Vagina (tissue), 2 donors: ENCODE measurements around the gene ATP1A4. TPM values are rescaled to one million over a fixed set of nuclear protein-coding genes. Genes with fewer than 3 reads are reported as not detected.

Experiments used
- DNase-seq, 2 donors: peaks; one replicate each; pipeline ENCODE4 v3.0.0-alpha.2; 2017; ENCODE audit errors: extremely low spot score in 2 of 2
- H3K27ac ChIP-seq: fragments of 200-600 bp; sonication (generic); one replicate; pipeline ENCODE4 v1.5.1; 2019
- H3K27me3 ChIP-seq: fragments of 200-600 bp; sonication (generic); one replicate; pipeline ENCODE4 v1.5.1; 2019
- H3K36me3 ChIP-seq, 2 donors: fragments of 200-600 bp; sonication (generic); one replicate each; pipeline ENCODE4 v1.5.1; 2017 to 2019
- H3K4me1 ChIP-seq: fragments of 200-600 bp; sonication (generic); one replicate; pipeline ENCODE4 v1.5.1; 2019
- H3K4me3 ChIP-seq, 2 donors: fragments of 200-600 bp; sonication (generic); 1 replicate in 1 of 2; 2 replicates in 1 of 2; pipeline ENCODE4 v1.5.1; 2016 to 2019
- H3K9me3 ChIP-seq: fragments of 200-600 bp; sonication (generic); one replicate; pipeline ENCODE4 v1.5.1; 2019
- POLR2A ChIP-seq, 2 donors: fragments of 450-650 bp; IDR thresholded peaks; one replicate each; pipeline ENCODE4 v1.6.1; 2017; ENCODE audit warnings: antibody characterized with exemption in 2 of 2, mild to moderate bottlenecking in 2 of 2, moderate library complexity in 2 of 2
- POLR2AphosphoS5 ChIP-seq, 2 donors: sonication (generic); formaldehyde crosslinking; IDR thresholded peaks; one replicate each; pipeline ENCODE4 v1.9.0; 2017; ENCODE audit warnings: antibody characterized with exemption in 2 of 2, mild to moderate bottlenecking in 2 of 2, low read depth in 1 of 2; ENCODE audit not compliant: insufficient read depth in 1 of 2
- intact Hi-C: fragments of 100-400 bp; cut with DNase I; formaldehyde crosslinking; loops from one replicate; pipeline ENCODE4 v1.15.1; 2023
- total RNA-seq: library from RNA; depleted of rRNA; stranded (reverse); fragments of >200 nt; gene quantifications from one replicate; pipeline ENCODE4 v1.2.3, GENCODE V29; 2016
- TF ChIP-seq, protein P1 (sequence below), 3 experiments: fragments of 450-650 bp in 2 of 3; fragments of 200-600 bp in 1 of 3; sonication (generic) in 1 of 3; IDR thresholded peaks; one replicate each; pipeline ENCODE4 v1.5.1; 2017 to 2019; ENCODE audit warnings: antibody characterized with exemption in 3 of 3, mild to moderate bottlenecking in 2 of 3, moderate library complexity in 2 of 3

The ATP1A4 gene
- total RNA-seq, 1 donor from 2014 or later: not detected

DNA sequence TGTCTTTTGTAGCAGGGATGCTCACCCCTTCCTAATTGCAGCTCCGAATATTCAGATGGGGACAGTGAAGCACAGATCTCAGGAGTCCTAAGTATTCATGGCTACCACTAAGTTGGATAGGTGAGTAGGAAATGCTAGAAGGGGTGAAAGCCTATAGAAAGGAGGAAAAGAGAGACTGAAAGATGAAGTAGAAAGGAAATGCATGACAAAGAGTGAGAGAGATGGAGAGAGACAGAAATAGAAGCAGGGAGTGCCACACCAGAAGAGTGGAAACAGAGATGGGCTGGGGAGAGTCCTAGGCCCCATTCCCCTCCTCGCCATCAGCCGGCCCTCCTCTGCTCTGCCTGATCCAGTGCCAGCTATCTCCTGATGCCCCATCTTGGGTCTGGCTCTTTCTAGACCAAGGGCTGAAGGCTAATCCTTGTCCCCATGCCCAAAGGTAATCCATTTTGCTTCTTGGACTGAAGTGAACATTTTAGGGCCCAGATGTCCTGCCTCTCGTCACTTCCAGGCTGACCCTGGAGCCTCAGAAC, 55.8 kb downstream of the ATP1A4 start:
- intact Hi-C loops: loop anchor here (5.0 to 10.0 kb wide), 2 partner anchors 48 to 100 kb away; no protein-coding TSS in a partner anchor
- DNase-seq: no peak
- Histone ChIP-seq H3K36me3 (peaks cover 0 to 13% of the 10 kb centered on the region in 2 donors), H3K4me3 (peak overlapping the region in 1 of 2 donors; percentile 95), H3K9me3 (no peaks in the 10 kb centered on the region), H3K27ac (peak overlapping the region; percentile 96), H3K4me1 (peaks cover 63% of the 10 kb centered on the region), H3K27me3 (no peaks in the 10 kb centered on the region)
- TF ChIP-seq POLR2AphosphoS5 (IDR thresholded peaks at IDR 0.05; ENCODE audit: insufficient read depth in 1 of 2, low read depth in 1 of 2): no peak
- TF ChIP-seq, protein P1, sequence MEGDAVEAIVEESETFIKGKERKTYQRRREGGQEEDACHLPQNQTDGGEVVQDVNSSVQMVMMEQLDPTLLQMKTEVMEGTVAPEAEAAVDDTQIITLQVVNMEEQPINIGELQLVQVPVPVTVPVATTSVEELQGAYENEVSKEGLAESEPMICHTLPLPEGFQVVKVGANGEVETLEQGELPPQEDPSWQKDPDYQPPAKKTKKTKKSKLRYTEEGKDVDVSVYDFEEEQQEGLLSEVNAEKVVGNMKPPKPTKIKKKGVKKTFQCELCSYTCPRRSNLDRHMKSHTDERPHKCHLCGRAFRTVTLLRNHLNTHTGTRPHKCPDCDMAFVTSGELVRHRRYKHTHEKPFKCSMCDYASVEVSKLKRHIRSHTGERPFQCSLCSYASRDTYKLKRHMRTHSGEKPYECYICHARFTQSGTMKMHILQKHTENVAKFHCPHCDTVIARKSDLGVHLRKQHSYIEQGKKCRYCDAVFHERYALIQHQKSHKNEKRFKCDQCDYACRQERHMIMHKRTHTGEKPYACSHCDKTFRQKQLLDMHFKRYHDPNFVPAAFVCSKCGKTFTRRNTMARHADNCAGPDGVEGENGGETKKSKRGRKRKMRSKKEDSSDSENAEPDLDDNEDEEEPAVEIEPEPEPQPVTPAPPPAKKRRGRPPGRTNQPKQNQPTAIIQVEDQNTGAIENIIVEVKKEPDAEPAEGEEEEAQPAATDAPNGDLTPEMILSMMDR (IDR thresholded peaks at IDR 0.05): no peak
- TF ChIP-seq POLR2A (IDR thresholded peaks at IDR 0.05): no peak

DNA sequence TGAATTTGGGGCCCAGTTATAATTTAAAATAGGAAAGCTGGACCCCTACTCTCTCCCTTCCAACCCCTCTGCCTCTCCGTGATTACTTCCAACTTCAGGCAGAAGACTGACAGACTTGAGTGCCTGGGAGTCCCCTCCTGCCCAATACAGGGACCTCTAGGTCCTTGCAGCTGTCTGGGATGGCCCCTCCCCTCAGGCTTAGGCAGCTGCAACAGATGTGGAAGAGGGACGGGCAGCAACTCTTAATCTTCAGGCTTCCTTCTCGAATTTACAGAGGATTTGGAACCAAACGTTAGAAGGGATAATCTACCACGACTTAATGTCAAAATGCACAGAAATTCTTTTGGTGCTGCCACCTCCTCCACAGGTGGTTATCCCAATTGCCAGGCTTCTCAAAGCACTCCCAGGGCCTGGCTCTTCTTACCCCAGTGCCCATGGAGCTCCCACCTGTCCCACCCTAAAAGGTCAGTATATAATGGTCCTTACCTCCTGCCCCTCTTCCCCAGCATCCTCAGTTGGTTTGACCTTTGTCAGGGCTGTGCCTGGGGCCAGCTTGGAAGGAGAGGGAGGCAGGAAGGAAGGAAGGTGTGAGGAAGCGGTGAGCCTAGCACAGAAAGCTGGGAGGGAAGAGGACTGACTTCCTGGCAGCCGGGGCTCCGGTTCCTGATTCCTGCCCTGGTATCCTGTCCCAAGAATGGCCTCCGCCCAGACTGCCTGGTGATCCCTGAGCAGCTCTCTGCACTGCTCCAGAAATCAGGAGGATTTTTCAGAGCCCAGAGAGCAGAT, 56.6 kb downstream of the ATP1A4 start:
- H3K9me3 ChIP-seq: no peaks in the 10 kb centered on the region
- no peaks in the 10 kb centered on the region for H3K27me3 ChIP-seq
- H3K4me1 ChIP-seq: peaks cover 63% of the 10 kb centered on the region
- TF ChIP-seq POLR2AphosphoS5 (IDR thresholded peaks at IDR 0.05; ENCODE audit: insufficient read depth in 1 of 2, low read depth in 1 of 2) (peak in 1 of 2 donors; percentile 23), POLR2A (IDR thresholded peaks at IDR 0.05) (no peak)
- TF ChIP-seq, protein P1 (IDR thresholded peaks at IDR 0.05): no peak
- peak overlapping the region; percentile 41 for H3K27ac ChIP-seq
- DNase-seq: no peak
- H3K36me3 ChIP-seq: peaks cover 0 to 21% of the 10 kb centered on the region in 2 donors
- peak overlapping the region in 1 of 2 donors; percentile 12 for H3K4me3 ChIP-seq
- intact Hi-C loops: loop anchor here (5.0 to 10.0 kb wide), 2 partner anchors 47 to 101 kb away; no protein-coding TSS in a partner anchor

DNA sequence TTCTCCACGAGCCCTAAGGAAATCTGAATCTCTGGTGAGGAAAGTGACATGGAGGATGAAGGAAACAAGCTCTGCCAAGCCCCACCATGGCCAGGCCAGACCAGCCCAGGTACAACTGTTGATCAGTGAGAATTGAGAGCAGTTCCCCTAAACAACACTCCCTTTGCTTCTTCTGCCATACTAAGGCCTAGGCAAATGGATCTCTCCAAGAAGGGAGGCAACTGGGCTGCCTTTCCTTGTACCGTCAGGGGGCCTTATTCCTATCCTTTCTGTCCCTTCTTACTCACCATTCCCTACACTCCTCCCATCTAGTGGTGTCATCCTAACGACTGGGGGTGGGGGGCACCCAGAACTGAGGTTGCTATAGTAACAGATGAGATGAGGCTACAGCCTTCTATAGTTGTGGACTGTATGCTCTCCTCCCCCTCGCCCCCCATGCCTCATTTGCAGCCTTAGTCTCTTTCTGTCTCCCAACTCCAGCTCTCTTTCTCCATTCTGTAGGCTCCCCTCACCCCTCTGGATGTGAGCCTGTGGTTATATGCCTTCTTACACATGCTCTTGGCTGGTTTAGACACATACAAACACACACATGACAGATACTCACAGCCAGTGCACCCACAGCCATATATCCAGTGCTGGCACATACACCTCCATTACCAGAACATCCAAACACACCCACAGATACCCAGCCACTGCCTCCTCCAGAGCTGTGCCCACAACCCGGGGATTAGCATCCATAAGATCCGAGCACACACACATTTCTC, 57.3 kb downstream of the ATP1A4 start:
- Histone ChIP-seq H3K4me3 (peak overlapping the region in 1 of 2 donors; percentile 12), H3K9me3 (no peaks in the 10 kb centered on the region), H3K27ac (peak overlapping the region; percentile 41), H3K36me3 (peaks cover 0 to 29% of the 10 kb centered on the region in 2 donors), H3K27me3 (no peaks in the 10 kb centered on the region), H3K4me1 (peaks cover 63% of the 10 kb centered on the region)
- DNase-seq: no peak
- no peak for TF ChIP-seq POLR2AphosphoS5 (IDR thresholded peaks at IDR 0.05; ENCODE audit: insufficient read depth in 1 of 2, low read depth in 1 of 2)
- intact Hi-C loops: loop anchor here (5.0 to 10.0 kb wide), 2 partner anchors 46 to 101 kb away; no protein-coding TSS in a partner anchor

DNA sequence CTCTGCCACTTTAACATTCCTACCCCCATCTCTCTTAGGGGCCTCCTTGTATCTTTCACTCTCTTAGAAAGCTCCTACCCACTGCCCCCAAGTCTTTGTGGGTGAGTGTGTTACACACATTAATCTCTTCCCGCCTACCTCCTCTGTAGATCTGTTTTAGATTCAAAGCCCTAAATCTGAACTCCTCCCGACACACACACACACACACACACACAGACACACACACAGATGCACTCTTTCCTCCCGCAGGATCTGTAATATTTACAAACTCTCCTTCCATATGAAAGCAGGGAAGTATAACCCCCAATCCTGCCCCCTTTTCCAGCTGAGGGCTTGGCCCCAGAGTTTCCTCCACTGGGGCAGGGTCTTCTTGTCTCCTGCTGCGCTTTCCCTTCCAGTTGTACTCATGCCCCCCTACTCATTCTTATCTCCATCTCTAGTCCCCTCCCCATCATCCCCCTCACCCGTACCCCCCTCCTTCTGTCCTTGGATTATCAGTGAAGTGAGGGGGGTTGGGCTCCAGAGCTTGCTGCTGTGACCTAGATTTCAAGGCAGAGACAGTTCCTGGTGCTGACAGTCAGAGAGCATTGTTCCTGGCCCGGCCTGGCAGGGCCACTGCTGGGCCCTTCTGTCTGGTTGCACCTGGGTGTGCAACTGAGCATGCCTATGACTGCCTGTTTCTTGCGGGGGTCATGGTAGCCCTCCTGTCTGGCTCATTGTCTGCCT, 58.1 kb downstream of the ATP1A4 start:
- no peak for DNase-seq
- Histone ChIP-seq H3K36me3 (peaks cover 0 to 36% of the 10 kb centered on the region in 2 donors), H3K9me3 (no peaks in the 10 kb centered on the region), H3K27ac (peak overlapping the region; percentile 6), H3K4me1 (peaks cover 61% of the 10 kb centered on the region), H3K27me3 (no peaks in the 10 kb centered on the region), H3K4me3 (no peak overlapping the region)
- TF ChIP-seq POLR2AphosphoS5 (IDR thresholded peaks at IDR 0.05; ENCODE audit: insufficient read depth in 1 of 2, low read depth in 1 of 2) (no peak), POLR2A (IDR thresholded peaks at IDR 0.05) (no peak)
- TF ChIP-seq, protein P1 (IDR thresholded peaks at IDR 0.05): no peak
- intact Hi-C loops: loop anchor here (5.0 to 10.0 kb wide), 2 partner anchors 45 to 102 kb away; no protein-coding TSS in a partner anchor

DNA sequence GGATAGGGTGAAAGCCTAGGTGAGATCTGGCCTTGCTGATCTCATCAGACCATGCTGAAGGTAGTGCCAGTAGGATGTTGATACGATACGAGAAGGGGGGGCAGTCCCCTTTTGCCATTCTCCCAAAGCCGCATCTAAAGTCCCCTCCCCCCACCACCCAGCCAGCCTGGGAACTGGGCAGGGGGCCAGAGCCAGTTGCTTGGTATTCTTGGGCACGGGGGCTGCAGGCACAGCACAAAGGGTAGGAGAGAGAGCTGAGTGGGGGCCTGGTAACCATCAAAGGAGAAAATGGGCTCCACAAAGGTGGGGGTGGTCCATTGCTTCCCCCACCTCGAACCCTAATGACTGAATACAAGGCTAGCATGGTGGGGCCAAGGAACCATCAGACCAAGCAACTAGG, 59.2 kb downstream of the ATP1A4 start:
- Histone ChIP-seq H3K27ac (no peak overlapping the region), H3K9me3 (no peaks in the 10 kb centered on the region), H3K4me3 (no peak overlapping the region), H3K27me3 (no peaks in the 10 kb centered on the region), H3K4me1 (peaks cover 55% of the 10 kb centered on the region), H3K36me3 (peaks cover 0 to 41% of the 10 kb centered on the region in 2 donors)
- intact Hi-C loops: no loop called here
- TF ChIP-seq, protein P1 (IDR thresholded peaks at IDR 0.05): no peak
- TF ChIP-seq POLR2A (IDR thresholded peaks at IDR 0.05) (no peak), POLR2AphosphoS5 (IDR thresholded peaks at IDR 0.05; ENCODE audit: insufficient read depth in 1 of 2, low read depth in 1 of 2) (no peak)
- DNase-seq: no peak
